HCT116 (cell line): ENCODE measurements around the gene PRKCA.

Experiments used
- CTCF ChIP-seq, 3 experiments: fragments of 200-600 bp in 1 of 3; sonication (generic) in 1 of 3; IDR thresholded peaks in 2 of 3; conservative IDR thresholded peaks in 1 of 3; 2 replicates each; pipeline ENCODE4 v1.5.1; 2012 to 2017; ENCODE audit warnings: low read depth in 2 of 3, low read length in 2 of 3, antibody characterized with exemption in 1 of 3, borderline replicate concordance in 1 of 3, control low read depth in 1 of 3, mild to moderate bottlenecking in 1 of 3, mixed read lengths in 1 of 3, mixed run types in 1 of 3, moderate library complexity in 1 of 3; ENCODE audit not compliant: insufficient read depth in 1 of 3
- EZH2 ChIP-seq: fragments of 200-600 bp; sonication (generic); IDR thresholded peaks from 2 replicates; pipeline ENCODE4 v1.6.1; 2017; ENCODE audit warnings: antibody characterized with exemption, mixed run types
- EZH2phosphoT487 ChIP-seq: fragments of 200-600 bp; IDR thresholded peaks from 2 replicates; pipeline ENCODE4 v1.6.1; 2018; ENCODE audit warnings: antibody characterized with exemption, borderline replicate concordance
- POLR2A ChIP-seq: IDR thresholded peaks from 2 replicates; pipeline ENCODE4 v1.7.0; 2011; ENCODE audit warnings: borderline replicate concordance; ENCODE audit not compliant: insufficient read depth, insufficient read length; ENCODE audit errors: extremely low read depth
- POLR2AphosphoS5 ChIP-seq: IDR thresholded peaks from 2 replicates; pipeline ENCODE4 v1.6.1; 2011; ENCODE audit warnings: mild to moderate bottlenecking, low read depth, low read length, moderate library complexity
- REST ChIP-seq: IDR thresholded peaks from 2 replicates; pipeline ENCODE4 v1.6.1; 2012; ENCODE audit warnings: low read depth
- SIN3A ChIP-seq: IDR thresholded peaks from 2 replicates; pipeline ENCODE4 v1.6.1; 2012; ENCODE audit warnings: low read depth
- YY1 ChIP-seq: IDR thresholded peaks from 2 replicates; pipeline ENCODE4 v1.6.1; 2011; ENCODE audit warnings: low read length, low read depth, moderate library complexity, mild to moderate bottlenecking; ENCODE audit not compliant: insufficient replicate concordance; ENCODE audit errors: extremely low read depth
- ZNF274 ChIP-seq: fragments of 200-500 bp; sonication (Bioruptor generic); IDR thresholded peaks from 2 replicates; pipeline ENCODE4 v1.6.1; 2014; ENCODE audit warnings: mild to moderate bottlenecking, low read depth, low read length, inconsistent platforms

GRCh38 chr17:66524877-66525276 is 222.5 kb downstream of the PRKCA start:
- no peak for TF ChIP-seq REST
- TF ChIP-seq CTCF (IDR thresholded peaks at IDR 0.05 in 2 of 3, conservative IDR thresholded peaks at IDR 0.05 in 1 of 3; ENCODE audit: borderline replicate concordance in 1 of 3, insufficient read depth in 1 of 3, low read depth in 2 of 3, low read length in 2 of 3), result no peak
- no peak for TF ChIP-seq SIN3A
- no peak for TF ChIP-seq POLR2AphosphoS5
- TF ChIP-seq EZH2, result no peak
- no peak for TF ChIP-seq POLR2A
- no peak for TF ChIP-seq YY1
- no peak for TF ChIP-seq EZH2phosphoT487
- TF ChIP-seq ZNF274, result no peak
